22Rv1 (cell line): ENCODE measurements around the gene CCDC57.

Experiments
- CTCF ChIP-seq: fragments of 450-650 bp; IDR thresholded peaks from 2 replicates; pipeline ENCODE4 v1.5.1; 2017; ENCODE audit warnings: mild to moderate bottlenecking
- ZFX ChIP-seq: fragments of 450-650 bp; IDR thresholded peaks from 2 replicates; pipeline ENCODE4 v1.6.1; 2017; ENCODE audit warnings: antibody characterized with exemption, borderline replicate concordance

DNA sequence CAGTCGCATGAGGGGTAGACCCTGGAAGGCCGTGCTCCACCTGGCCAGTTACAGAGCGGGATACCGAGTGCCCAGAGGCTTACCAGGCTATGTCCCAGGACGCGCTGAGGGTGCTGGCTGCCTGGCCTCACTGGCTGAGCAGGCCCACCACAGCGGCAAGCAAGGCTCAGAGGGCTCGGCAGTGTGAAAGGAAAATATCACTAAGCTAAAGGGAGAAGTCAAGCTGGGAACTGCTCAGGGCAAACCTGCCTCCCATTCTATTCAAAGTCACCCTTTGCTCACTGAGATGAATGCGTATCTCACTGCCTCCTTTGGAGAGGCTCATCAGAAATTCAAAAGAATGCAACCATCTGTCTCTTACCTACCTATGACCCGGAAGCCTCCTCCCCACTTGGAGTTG is 37.4 kb downstream of the CCDC57 start:
- TF ChIP-seq CTCF (no peak), ZFX (no peak)
